Endothelial cell of umbilical vein (primary cell): Measurements from ENCODE around the gene SRD5A1. TPM values are rescaled to one million over a fixed set of nuclear protein-coding genes. Genes with fewer than 3 reads are reported as not detected.

Source experiments
- BruUV-seq: library from RNA; stranded (reverse); fragments of 400-500 nt; replicated peaks from 2 replicates; lab custom pipeline; 2021; lab: Mats Ljungman, UMichigan
- CTCF ChIA-PET: fragments of 300-600, 350-600 bp; sonication (Branson Sonifier 250); formaldehyde crosslinking; loops from one replicate; lab custom pipeline; 2021; ENCODE audit warnings: antibody characterized with exemption, inconsistent platforms; lab: Charles Lee
- POLR2A ChIA-PET: fragments of 300-600, 350-600 bp; sonication (Branson Sonifier 250); formaldehyde crosslinking; loops from one replicate; lab custom pipeline; 2021; ENCODE audit warnings: antibody characterized with exemption, inconsistent platforms; lab: Charles Lee
- DNase-seq: peaks from one replicate; pipeline ENCODE4 v3.0.0-alpha.2; 2011; ENCODE audit warnings: low read depth, low spot score
- FAIRE-seq: peaks from 2 replicates; lab custom pipeline; 2011; peaks lifted over from hg19 to GRCh38; lab: Jason Lieb, UNC
- H2AFZ ChIP-seq: 2 replicates; pipeline ENCODE4 v1.6.0; 2012; ENCODE audit warnings: low read depth, low read length, control low read depth, inconsistent platforms
- H3K27ac ChIP-seq: 2 replicates; pipeline ENCODE4 v1.5.1; 2011; ENCODE audit warnings: low read depth, mild to moderate bottlenecking, control low read depth, low read length, moderate library complexity; ENCODE audit not compliant: insufficient read depth
- H3K27me3 ChIP-seq, 2 experiments: 2 replicates each; pipeline versions ENCODE4 v1.6.0 to v1.6.1; 2011; ENCODE audit warnings: low read length in 2 of 2, mixed read lengths in 1 of 2; ENCODE audit not compliant: control insufficient read depth in 2 of 2, insufficient read depth in 2 of 2
- H3K36me3 ChIP-seq, 2 experiments: 2 replicates in 1 of 2; 3 replicates in 1 of 2; pipeline ENCODE4 v1.5.1; 2011; ENCODE audit warnings: low read length in 2 of 2, mild to moderate bottlenecking in 1 of 2, moderate library complexity in 1 of 2; ENCODE audit not compliant: control insufficient read depth in 2 of 2, insufficient read depth in 2 of 2; ENCODE audit errors: extremely low read depth in 1 of 2
- H3K4me1 ChIP-seq: 3 replicates; pipeline ENCODE4 v1.5.1; 2011; ENCODE audit warnings: mild to moderate bottlenecking, low read length; ENCODE audit not compliant: control insufficient read depth, insufficient read depth; ENCODE audit errors: extremely low read depth
- H3K4me2 ChIP-seq: 2 replicates; pipeline ENCODE4 v1.6.1; 2011; ENCODE audit warnings: low read length, control low read depth, mixed read lengths; ENCODE audit not compliant: insufficient read depth
- H3K4me3 ChIP-seq, 3 experiments: fragments of 200-600 bp in 1 of 3; sonication (generic), shearing (Covaris generic) in 1 of 3; replicated peaks in 1 of 3; 2 replicates each; pipeline ENCODE4 v1.5.1; 2011 to 2016; ENCODE audit warnings: control low read depth in 3 of 3, low read length in 3 of 3, mild to moderate bottlenecking in 2 of 3, inconsistent platforms in 1 of 3, low read depth in 1 of 3, moderate library complexity in 1 of 3; ENCODE audit not compliant: insufficient read depth in 1 of 3
- H3K79me2 ChIP-seq: 2 replicates; pipeline ENCODE4 v1.6.0; 2012; ENCODE audit warnings: low read length, inconsistent platforms; ENCODE audit not compliant: control insufficient read depth, insufficient read depth
- H3K9ac ChIP-seq: replicated peaks from 2 replicates; pipeline ENCODE3; 2011; ENCODE audit warnings: low read length, control low read depth; ENCODE audit not compliant: insufficient read depth; ENCODE audit errors: extremely low read depth
- H3K9me1 ChIP-seq: replicated peaks from 3 replicates; pipeline ENCODE4 v1.6.0; 2011; ENCODE audit warnings: mild to moderate bottlenecking, low read length; ENCODE audit not compliant: control insufficient read depth, insufficient read depth; ENCODE audit errors: extremely low read depth
- H3K9me3 ChIP-seq: replicated peaks from 2 replicates; pipeline ENCODE4 v1.5.1; 2012; ENCODE audit warnings: low read length, inconsistent platforms; ENCODE audit not compliant: control insufficient read depth, insufficient read depth
- H4K20me1 ChIP-seq: replicated peaks from 2 replicates; pipeline ENCODE3; 2011; ENCODE audit warnings: mild to moderate bottlenecking, low read length; ENCODE audit not compliant: control insufficient read depth, insufficient read depth; ENCODE audit errors: extremely low read depth
- EZH2 ChIP-seq: IDR thresholded peaks from 2 replicates; pipeline ENCODE4 v1.6.1; 2012; ENCODE audit warnings: borderline replicate concordance, low read depth, mild to moderate bottlenecking, moderate library complexity, low read length, inconsistent platforms; ENCODE audit not compliant: severe bottlenecking
- JUN ChIP-seq: IDR thresholded peaks from 2 replicates; pipeline ENCODE4 v1.6.1; 2011; ENCODE audit warnings: borderline replicate concordance, low read depth; ENCODE audit not compliant: insufficient read length, insufficient read depth
- MYC ChIP-seq: IDR thresholded peaks from one replicate; pipeline ENCODE4 v1.6.1; 2011; ENCODE audit warnings: mild to moderate bottlenecking, low read depth, low read length
- POLR2A ChIP-seq: IDR thresholded peaks from 2 replicates; pipeline ENCODE4 v1.6.1; 2012; ENCODE audit warnings: low read depth, mild to moderate bottlenecking, control low read depth, low read length
- POLR2AphosphoS5 ChIP-seq: IDR thresholded peaks from 2 replicates; pipeline ENCODE4 v1.6.1; 2012; ENCODE audit warnings: low read depth, mild to moderate bottlenecking, control low read depth, low read length, moderate library complexity; ENCODE audit not compliant: insufficient read depth
- dilution Hi-C: fragments of 300-500 bp; cut with MboI; formaldehyde crosslinking; loops from one replicate; pipeline ENCODE4 v1.15.0; 2019; ENCODE audit warnings: low sequenced_read_pairs; ENCODE audit not compliant: extremely low pct_ligation_motif_present
- intact Hi-C: fragments of 100-400 bp; cut with micrococcal nuclease; formaldehyde crosslinking; loops from one replicate; pipeline ENCODE4 v1.10.0; 2022
- polyA plus RNA-seq, 4 experiments: library from polyadenylated mRNA; depleted of rRNA in 3 of 4; stranded (reverse) in 3 of 4; unstranded in 1 of 4; fragments of >200 nt; gene quantifications; 2 replicates each; pipeline versions ENCODE4 v1.2.1 to v1.2.3, GENCODE V29; 2011 to 2012; ENCODE audit warnings: missing spikeins in 1 of 4
- total RNA-seq: library from RNA; stranded (reverse); gene quantifications from 2 replicates; pipeline ENCODE4 v1.2.3, GENCODE V29; 2021
- TF ChIP-seq, protein P1 (sequence below): IDR thresholded peaks from 2 replicates; pipeline ENCODE4 v1.6.1; 2011; ENCODE audit not compliant: insufficient read depth, insufficient read length
- TF ChIP-seq, protein P2 (sequence below), 2 donors: IDR thresholded peaks; 1 replicate in 1 of 2; 2 replicates in 1 of 2; pipeline ENCODE4 v1.5.1; 2011; ENCODE audit warnings: low read length in 2 of 2, mild to moderate bottlenecking in 2 of 2, moderate library complexity in 2 of 2, control low read depth in 1 of 2, inconsistent platforms in 1 of 2, low read depth in 1 of 2; ENCODE audit not compliant: insufficient read depth in 1 of 2; ENCODE audit errors: extremely low read depth in 1 of 2

SRD5A1 gene
- total and polyA plus RNA-seq, 2 donors (not counting 3 experiments of a cell fraction or from before 2014, with no cell fraction given) = 11.6 to 14.8 TPM

DNA sequence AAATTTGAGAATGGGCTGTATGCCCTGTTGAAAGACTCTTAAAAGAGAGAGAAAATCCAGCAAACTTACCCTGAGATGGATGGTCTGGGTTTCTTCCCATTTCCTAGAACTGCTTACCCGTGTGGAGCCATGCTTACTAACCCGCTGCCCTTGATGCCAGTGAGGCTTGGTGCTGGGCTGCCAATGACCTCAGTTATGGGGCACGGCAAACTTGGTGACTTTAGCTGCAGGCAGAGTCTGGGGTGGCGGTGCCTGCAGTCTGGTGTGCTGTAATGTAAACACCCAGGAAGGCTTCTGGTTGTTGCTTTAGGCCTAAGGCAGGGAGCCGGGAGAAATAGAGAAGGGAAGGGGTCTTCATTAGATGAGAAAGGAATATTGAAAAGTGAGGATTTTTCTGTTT, 72.7 kb downstream of the SRD5A1 start:
- no peaks in the 10 kb centered on the region for H3K79me2 ChIP-seq
- H3K27ac ChIP-seq = no peak overlapping the region
- H2AFZ ChIP-seq = no peak overlapping the region
- H3K4me1 ChIP-seq = no peaks in the 10 kb centered on the region
- no peak overlapping the region for H3K9ac ChIP-seq
- H3K36me3 ChIP-seq = no peaks in the 10 kb centered on the region
- no peaks in the 10 kb centered on the region for H3K9me3 ChIP-seq
- POLR2A ChIA-PET = no interaction called here
- CTCF ChIA-PET = no interaction called here
- dilution Hi-C loops = no loop called here
- no peaks in the 10 kb centered on the region for H3K9me1 ChIP-seq
- no peak overlapping the region for H3K4me3 ChIP-seq
- no TSS peak for BruUV-seq
- intact Hi-C loops = no loop called here
- no peak overlapping the region for H3K4me2 ChIP-seq
- TF ChIP-seq, protein P1, sequence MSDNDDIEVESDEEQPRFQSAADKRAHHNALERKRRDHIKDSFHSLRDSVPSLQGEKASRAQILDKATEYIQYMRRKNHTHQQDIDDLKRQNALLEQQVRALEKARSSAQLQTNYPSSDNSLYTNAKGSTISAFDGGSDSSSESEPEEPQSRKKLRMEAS = no peak
- TF ChIP-seq POLR2AphosphoS5 (no peak), EZH2 (no peak), JUN (no peak), POLR2A (no peak), MYC (no peak)
- TF ChIP-seq, protein P2, sequence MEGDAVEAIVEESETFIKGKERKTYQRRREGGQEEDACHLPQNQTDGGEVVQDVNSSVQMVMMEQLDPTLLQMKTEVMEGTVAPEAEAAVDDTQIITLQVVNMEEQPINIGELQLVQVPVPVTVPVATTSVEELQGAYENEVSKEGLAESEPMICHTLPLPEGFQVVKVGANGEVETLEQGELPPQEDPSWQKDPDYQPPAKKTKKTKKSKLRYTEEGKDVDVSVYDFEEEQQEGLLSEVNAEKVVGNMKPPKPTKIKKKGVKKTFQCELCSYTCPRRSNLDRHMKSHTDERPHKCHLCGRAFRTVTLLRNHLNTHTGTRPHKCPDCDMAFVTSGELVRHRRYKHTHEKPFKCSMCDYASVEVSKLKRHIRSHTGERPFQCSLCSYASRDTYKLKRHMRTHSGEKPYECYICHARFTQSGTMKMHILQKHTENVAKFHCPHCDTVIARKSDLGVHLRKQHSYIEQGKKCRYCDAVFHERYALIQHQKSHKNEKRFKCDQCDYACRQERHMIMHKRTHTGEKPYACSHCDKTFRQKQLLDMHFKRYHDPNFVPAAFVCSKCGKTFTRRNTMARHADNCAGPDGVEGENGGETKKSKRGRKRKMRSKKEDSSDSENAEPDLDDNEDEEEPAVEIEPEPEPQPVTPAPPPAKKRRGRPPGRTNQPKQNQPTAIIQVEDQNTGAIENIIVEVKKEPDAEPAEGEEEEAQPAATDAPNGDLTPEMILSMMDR (IDR thresholded peaks at IDR 0.05; ENCODE audit: extremely low read depth in 1 of 2, insufficient read depth in 1 of 2, low read depth in 1 of 2, low read length in 2 of 2) = no peak
- H4K20me1 ChIP-seq = no peaks in the 10 kb centered on the region
- DNase-seq (no peak), FAIRE-seq (no peak)
- H3K27me3 ChIP-seq = no peaks in the 10 kb centered on the region
